Measurements from ENCODE around the gene SPATS2L. TPM values are rescaled to one million over a fixed set of nuclear protein-coding genes. Genes with fewer than 3 reads are reported as not detected.
A peak's percentile ranks its signal among the peaks of the same experiment; 100 is the strongest.

SPATS2L gene
- total and polyA plus RNA-seq, 2 of the 13 experiments (the other 11 are each of a cell fraction or from before 2014, with no cell fraction given), result 154 to 212 TPM

- TF ChIP-seq, protein P1, sequence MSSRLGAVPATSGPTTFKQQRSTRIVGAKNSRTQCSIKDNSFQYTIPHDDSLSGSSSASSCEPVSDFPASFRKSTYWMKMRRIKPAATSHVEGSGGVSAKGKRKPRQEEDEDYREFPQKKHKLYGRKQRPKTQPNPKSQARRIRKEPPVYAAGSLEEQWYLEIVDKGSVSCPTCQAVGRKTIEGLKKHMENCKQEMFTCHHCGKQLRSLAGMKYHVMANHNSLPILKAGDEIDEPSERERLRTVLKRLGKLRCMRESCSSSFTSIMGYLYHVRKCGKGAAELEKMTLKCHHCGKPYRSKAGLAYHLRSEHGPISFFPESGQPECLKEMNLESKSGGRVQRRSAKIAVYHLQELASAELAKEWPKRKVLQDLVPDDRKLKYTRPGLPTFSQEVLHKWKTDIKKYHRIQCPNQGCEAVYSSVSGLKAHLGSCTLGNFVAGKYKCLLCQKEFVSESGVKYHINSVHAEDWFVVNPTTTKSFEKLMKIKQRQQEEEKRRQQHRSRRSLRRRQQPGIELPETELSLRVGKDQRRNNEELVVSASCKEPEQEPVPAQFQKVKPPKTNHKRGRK (CRISPR knock-in tag; IDR thresholded peaks at IDR 0.05), result no peak
- no peak for TF ChIP-seq MTA3 (CRISPR knock-in tag; IDR thresholded peaks at IDR 0.05)
- TF ChIP-seq ZNF543 (CRISPR knock-in tag; IDR thresholded peaks at IDR 0.05), result peak; percentile 96
- TF ChIP-seq NFRKB (IDR thresholded peaks at IDR 0.05), result no peak
- peak; percentile 100 for TF ChIP-seq TFDP1 (CRISPR knock-in tag; IDR thresholded peaks at IDR 0.05; ENCODE audit: borderline replicate concordance)
- TF ChIP-seq IRF2 (CRISPR knock-in tag; IDR thresholded peaks at IDR 0.05), result peak; percentile 89
- TF ChIP-seq EHMT2 (IDR thresholded peaks at IDR 0.05; ENCODE audit: borderline replicate concordance, low read depth, low read length), result peak; percentile 48; the same call in 1 of the 2 replicates
- 0 out of 2 replicates have a peak, but pooled peaks have one; percentile 47 for TF ChIP-seq HMG20B (CRISPR knock-in tag; conservative IDR thresholded peaks at IDR 0.05)
- no peak for TF ChIP-seq ZBTB1 (CRISPR knock-in tag; IDR thresholded peaks at IDR 0.05; ENCODE audit: borderline replicate concordance)
- TF ChIP-seq ZBTB38 (CRISPR knock-in tag; IDR thresholded peaks at IDR 0.05), result no peak
- no peak for TF ChIP-seq SSRP1 (CRISPR knock-in tag; IDR thresholded peaks at IDR 0.05)
- TF ChIP-seq, protein P2, sequence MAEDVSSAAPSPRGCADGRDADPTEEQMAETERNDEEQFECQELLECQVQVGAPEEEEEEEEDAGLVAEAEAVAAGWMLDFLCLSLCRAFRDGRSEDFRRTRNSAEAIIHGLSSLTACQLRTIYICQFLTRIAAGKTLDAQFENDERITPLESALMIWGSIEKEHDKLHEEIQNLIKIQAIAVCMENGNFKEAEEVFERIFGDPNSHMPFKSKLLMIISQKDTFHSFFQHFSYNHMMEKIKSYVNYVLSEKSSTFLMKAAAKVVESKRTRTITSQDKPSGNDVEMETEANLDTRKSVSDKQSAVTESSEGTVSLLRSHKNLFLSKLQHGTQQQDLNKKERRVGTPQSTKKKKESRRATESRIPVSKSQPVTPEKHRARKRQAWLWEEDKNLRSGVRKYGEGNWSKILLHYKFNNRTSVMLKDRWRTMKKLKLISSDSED (CRISPR knock-in tag; IDR thresholded peaks at IDR 0.05), result no peak
- peak; percentile 93 for TF ChIP-seq ZNF687 (CRISPR knock-in tag; IDR thresholded peaks at IDR 0.05)
- TF ChIP-seq PTBP1 (IDR thresholded peaks at IDR 0.05; ENCODE audit: low read depth, low read length, poor library complexity, severe bottlenecking), result peak; percentile 70
- no peak for TF ChIP-seq MBD4 (IDR thresholded peaks at IDR 0.05; ENCODE audit: borderline replicate concordance, low read length)
- TF ChIP-seq RFXAP (CRISPR knock-in tag; IDR thresholded peaks at IDR 0.05; ENCODE audit: borderline replicate concordance), result peak; percentile 87; the same call in 1 of the 2 replicates
- TF ChIP-seq, protein P3, sequence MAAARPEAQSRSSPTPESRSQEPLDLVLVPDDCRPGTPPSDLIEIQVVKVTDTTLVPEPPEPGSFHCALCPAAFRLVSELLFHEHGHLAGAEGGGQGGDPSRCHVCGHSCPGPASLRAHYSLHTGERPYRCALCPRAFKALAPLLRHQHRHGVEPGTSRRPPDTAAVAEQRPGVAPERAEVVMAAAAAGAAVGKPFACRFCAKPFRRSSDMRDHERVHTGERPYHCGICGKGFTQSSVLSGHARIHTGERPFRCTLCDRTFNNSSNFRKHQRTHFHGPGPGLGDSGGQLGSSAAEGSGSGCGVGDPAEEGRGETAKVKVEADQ (CRISPR knock-in tag; IDR thresholded peaks at IDR 0.05; ENCODE audit: borderline replicate concordance), result peak; percentile 99
- TF ChIP-seq ZFP91 (CRISPR knock-in tag; IDR thresholded peaks at IDR 0.05; ENCODE audit: borderline replicate concordance), result peak; percentile 94
Observed at GRCh38 chr2:200525882-200526651, 219.6 kb downstream of the SPATS2L start, which contains the start of gene SGO2 (continued).
